GM12891 (cell line): ENCODE results near the gene STAT3.

Source experiments
- PAX5 ChIP-seq: IDR thresholded peaks from 2 replicates; pipeline ENCODE4 v1.6.1; 2011; ENCODE audit warnings: low read length, moderate library complexity, mild to moderate bottlenecking; ENCODE audit not compliant: insufficient read depth, severe bottlenecking
- POLR2A ChIP-seq: IDR thresholded peaks from 2 replicates; pipeline ENCODE4 v1.6.1; 2011; ENCODE audit warnings: low read depth, low read length, control low read depth
- POLR2AphosphoS5 ChIP-seq: IDR thresholded peaks from 2 replicates; pipeline ENCODE4 v1.6.1; 2011; ENCODE audit warnings: low read depth, low read length, control low read depth
- TAF1 ChIP-seq: IDR thresholded peaks from 2 replicates; pipeline ENCODE4 v1.6.1; 2011; ENCODE audit warnings: low read depth, low read length, control low read depth

DNA sequence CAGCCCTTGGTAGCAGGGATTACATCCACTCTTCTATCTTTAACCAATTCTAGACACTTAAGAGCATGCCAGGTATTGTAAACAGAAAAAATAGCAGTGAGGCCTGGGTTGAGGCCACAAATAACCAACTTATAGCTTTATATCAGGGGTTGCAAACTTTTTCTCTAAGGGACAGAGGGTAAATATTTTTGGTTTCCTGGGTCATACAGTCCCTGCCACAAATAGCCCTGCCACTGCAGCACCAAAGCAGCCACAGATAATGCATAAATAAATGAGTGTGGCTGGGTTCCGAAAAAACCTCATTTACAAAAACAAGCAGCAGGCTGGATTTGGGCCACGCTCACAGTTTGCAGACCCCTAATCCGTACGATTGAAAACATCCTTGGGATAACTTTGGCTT lies 46.7 kb downstream of the STAT3 start:
- TF ChIP-seq POLR2A (no peak), PAX5 (no peak), POLR2AphosphoS5 (no peak), TAF1 (no peak)
